Measurements from ENCODE around the gene TNFAIP8.
"Not testable (repeated sequence)": the region's sequence is repeated elsewhere in the genome, so short reads cannot be mapped to it uniquely, and the experiment has no call there.

TNFAIP8 gene

DNA sequence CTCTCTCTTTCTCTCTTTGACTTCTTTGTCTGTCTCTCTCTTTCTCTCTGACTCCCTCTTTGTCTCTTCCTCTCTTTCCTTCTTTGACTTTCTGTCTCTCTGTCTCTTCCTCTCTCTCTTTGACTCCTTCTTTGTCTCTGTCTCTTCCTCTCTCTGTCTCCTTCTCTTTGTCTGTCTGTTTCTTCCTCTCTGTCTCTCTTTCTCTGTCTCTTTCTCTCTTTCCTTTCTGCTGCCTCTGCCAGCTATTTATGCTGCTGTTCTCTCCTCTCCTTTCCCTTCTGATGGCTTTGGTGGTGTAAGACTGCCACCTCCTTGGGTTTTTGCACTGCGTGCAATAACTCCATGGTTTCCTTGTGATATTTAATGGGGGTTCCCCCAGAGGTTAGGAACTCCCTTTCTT is 72.3 kb downstream of the TNFAIP8 start:
- not testable (repeated sequence) for DNase-seq

DNA sequence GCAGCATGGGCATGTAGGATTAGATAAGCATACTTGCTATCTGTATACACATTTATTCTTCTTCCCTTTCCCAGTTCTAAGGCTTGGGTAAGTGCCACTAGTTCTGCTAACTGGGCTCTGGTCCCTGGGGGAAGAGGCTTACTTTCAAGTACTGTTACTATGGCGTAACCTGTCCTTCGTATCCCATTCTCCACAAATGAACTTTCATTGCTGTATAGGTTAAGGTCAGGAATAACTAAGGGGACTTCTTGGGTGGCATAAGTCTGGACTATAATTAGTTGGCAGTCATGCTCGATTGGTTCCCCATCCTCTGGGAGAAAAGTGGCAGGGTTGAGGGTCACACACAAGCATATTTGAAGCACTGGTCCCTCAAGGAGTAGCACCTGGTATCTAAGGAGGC is 72.8 kb downstream of the TNFAIP8 start:
- DNase-seq, result not testable (repeated sequence)

DNA sequence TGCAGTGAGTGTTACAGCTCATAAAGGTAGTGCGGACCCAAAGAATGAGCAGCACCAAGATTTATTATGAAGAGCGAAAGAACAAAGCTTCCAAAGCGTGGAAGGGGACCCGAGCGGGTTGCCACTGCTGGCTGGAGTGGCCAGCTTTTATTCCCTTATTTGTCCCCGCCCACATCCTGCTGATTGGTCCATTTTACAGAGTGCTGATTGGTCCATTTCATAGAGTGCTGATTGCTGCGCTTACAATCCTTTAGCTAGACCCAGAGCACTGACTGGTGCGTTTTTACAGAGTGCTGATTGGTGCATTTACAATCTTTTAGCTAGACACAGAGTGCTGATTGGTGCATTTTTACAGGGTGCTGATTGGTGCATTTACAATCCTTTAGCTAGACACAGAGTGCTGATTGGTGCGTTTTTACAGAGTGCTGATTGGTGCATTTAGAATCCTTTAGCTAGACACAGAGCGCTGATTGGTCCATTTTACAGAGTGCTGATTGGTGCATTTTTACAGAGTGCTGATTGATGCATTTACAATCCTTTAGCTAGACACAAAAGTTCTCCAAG is 76.9 kb downstream of the TNFAIP8 start:
- DNase-seq, result not testable (repeated sequence)

DNA sequence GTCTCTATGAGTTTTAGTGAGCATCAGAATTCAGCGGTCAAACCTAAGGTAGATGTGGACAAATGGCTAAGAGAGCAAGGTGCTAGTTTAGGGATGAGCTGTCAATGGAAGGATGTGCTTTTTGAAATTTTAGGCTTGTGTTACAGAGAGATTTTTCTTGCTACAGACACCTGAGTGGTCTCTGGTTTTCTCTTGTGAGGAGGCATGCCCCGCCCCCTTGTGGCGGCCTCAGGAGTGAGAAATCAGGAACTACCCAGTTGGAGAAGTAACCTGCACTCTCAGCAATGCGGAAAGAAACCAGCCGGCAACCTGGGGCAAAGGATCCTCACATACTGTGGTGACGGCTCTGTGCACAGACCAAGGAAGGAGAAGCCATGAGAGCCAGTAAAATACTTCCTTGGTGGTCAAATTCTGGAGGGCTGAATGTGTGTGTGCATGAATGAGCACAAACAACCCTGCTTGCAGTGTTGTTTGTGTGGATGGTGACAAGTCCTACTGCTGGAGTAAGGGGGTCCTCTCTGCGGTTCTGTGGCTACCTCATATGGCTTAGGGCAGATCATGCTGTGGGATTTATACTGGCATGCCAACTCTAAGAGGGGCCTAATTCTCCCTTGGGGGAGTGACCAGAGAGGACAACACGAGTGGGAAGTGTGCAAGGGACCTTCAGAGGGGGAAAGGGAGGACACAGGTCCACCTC is 79.8 kb downstream of the TNFAIP8 start:
- peak; percentile 3 for DNase-seq

DNA sequence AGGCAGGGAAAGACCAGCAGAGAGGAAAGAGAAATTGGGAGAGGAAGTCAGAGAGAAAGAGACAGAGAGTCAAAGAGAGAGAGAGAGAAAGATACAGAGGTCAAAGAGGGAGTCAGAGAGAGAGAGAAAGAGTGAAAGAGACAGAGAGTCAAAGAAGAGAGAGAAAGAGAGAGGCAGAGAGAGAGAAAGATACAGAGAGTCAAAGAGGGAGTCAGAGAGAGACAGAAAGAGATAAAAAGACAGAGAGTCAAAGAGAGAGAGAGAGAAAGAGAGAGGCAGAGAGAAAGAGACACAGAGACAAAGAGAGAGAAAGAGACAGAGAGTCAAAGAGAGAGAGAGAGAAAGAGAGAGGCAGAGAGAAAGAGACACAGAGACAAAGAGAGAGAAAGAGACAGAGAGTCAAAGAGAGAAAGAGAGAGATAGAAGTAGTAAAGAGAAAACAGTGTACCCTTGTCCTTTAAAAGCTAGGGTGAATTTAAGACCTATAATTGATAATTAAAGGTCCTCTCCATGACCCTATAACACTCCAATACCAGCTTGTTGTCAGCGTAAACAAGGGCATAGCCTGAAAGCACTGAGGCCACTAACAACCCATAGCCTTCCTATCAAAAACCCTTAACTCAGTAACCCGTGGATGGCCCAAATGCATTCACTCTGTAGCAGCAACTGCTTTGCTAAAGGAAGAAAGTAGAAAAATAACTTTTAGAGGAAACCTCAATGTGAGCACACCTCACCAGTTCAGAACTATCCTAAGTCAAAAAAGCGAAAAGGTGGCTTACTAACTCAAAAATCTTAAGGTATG is 82.2 kb downstream of the TNFAIP8 start:
- DNase-seq, result not testable (repeated sequence)

DNA sequence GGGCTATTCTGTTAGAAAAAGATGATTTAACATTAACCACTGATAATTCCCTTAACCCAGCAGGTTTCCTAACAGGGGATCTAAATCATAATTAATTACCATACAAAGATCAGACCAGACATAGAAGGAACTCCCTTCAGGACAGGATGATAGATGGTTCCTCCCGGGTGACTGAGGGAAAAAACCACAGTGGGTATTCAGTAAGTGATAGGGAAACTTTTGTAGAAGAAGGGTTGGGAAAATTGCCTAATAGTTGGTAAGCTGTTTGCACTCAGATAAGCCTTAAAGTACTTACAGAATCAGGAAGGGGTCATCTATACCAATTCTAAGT is 82.7 kb downstream of the TNFAIP8 start:
- DNase-seq, result not testable (repeated sequence)

DNA sequence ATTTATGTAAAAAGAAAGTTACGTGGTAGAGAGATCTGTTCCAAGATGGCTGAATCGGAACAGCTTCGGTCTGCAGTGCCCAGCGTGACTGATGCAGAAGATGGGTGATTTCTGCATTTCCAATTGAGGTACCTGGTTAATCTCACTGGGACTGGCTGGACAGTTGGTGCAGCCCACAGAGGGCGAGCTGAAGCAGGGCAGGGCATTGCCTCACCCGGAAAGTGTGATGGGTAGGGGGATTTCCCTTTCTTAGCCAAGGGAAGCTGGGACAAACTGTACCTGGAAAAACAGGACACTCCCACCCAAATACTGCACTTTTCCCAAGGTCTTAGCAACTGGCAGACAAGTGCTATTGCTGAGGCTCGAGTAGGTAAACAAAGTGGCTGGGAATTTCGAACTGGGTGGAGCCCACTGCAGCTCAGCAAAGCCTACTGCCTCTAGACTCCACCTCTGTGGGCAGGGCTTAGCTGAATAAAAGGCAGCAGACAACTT is 83.4 kb downstream of the TNFAIP8 start:
- DNase-seq, result no peak

DNA sequence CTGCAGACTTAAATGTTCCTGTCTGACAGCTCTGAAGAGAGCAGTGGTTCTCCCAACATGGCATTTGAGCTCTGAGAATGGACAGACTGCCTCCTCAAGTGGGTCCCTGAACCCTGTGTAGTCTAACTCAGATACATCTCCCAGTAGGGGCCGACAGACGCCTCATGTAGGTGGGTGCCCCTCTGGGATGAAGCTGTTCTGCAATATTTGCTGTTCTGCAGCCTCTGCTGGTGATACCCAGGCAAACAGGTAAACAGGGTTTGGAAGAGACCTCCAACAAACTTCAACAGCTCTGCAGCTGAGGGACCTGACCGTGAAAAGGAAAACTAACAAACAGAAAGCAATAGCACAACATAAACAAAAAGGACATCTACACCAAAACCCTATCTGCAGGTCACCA is 83.8 kb downstream of the TNFAIP8 start:
- DNase-seq, result not testable (repeated sequence)

DNA sequence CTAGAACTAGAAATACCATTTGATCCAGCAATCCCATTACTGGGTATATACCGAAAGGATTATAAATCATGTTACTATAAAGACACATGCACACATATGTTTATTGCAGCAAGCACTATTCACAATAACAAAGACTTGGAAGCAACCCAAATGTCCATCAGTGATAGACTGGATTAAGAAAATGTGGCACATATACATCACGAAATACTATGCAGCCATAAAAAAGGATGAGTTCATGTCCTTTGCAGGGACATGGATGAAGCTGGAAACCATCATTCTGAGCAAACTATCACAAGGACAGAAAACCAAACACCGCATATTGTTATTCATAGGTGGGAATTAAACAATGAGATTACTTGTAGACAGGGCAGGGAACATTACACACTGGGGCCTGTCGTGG is 88.8 kb downstream of the TNFAIP8 start:
- DNase-seq, result not testable (repeated sequence)

DNA sequence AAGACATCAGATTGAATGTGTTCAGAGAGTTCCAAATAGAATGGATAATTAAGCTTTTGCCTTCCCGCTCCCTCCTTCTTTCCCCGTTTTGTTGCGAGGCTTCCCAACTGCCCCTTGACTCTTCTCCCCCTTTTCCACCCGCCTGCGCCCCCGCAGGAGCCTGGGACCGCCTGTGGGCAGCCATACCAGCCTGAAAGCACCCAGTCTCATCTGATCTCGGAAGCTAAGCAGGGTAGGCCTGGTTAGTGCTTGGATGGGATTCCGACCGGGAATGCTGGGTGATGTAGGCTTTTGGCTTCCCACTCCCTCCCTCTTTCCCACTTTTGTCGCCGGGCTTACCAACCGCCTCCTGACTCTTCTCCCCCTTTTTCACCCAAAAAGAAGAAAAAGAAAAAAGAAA is 89.7 kb downstream of the TNFAIP8 start:
- no peak for DNase-seq

All from NCI-H1436 (cell line).